Cardiac fibroblast (primary cell): Measurements from ENCODE around the gene RAMP3.

ENCODE experiments used
- DNase-seq, 2 donors: peaks; one replicate each; pipeline versions ENCODE4 v3.0.0 to v3.0.0-alpha.2; 2010; ENCODE audit warnings: low read depth in 2 of 2
- H3K4me3 ChIP-seq, 2 donors: replicated peaks in 1 of 2; 1 replicate in 1 of 2; 2 replicates in 1 of 2; pipeline ENCODE4 v1.5.1; 2011; ENCODE audit warnings: low read depth in 2 of 2, low read length in 2 of 2, mild to moderate bottlenecking in 2 of 2, moderate library complexity in 1 of 2
- CTCF ChIP-seq: IDR thresholded peaks from one replicate; pipeline ENCODE4 v1.5.1; 2011; ENCODE audit warnings: low read depth, mild to moderate bottlenecking, low read length, inconsistent platforms

The RAMP3 gene

GRCh38 chr7:45117582-45117981 lies 40.0 kb upstream of the RAMP3 start:
- DNase-seq, result no peak
- TF ChIP-seq CTCF, result no peak
- no peak overlapping the region for H3K4me3 ChIP-seq

- no peak for TF ChIP-seq CTCF
- DNase-seq, result no peak
- H3K4me3 ChIP-seq, result no peak overlapping the region
Measured at GRCh38 chr7:45118292-45118691, 39.3 kb upstream of the RAMP3 start.

GRCh38 chr7:45118889-45119331 lies 38.7 kb upstream of the RAMP3 start:
- no peak for DNase-seq
- TF ChIP-seq CTCF, result no peak
- no peak overlapping the region for H3K4me3 ChIP-seq

- TF ChIP-seq CTCF, result no peak
- no peak for DNase-seq
- no peak overlapping the region for H3K4me3 ChIP-seq
Measured at GRCh38 chr7:45119550-45119949, 38.0 kb upstream of the RAMP3 start.

GRCh38 chr7:45122975-45123860 lies 34.4 kb upstream of the RAMP3 start:
- no peak for TF ChIP-seq CTCF
- DNase-seq, result no peak
- no peak overlapping the region for H3K4me3 ChIP-seq

GRCh38 chr7:45123913-45124710 lies 33.5 kb upstream of the RAMP3 start:
- no peak for TF ChIP-seq CTCF
- H3K4me3 ChIP-seq, result no peak overlapping the region
- DNase-seq, result no peak
